ENCODE measurements around the gene CDK4.

- TF ChIP-seq, protein P1, sequence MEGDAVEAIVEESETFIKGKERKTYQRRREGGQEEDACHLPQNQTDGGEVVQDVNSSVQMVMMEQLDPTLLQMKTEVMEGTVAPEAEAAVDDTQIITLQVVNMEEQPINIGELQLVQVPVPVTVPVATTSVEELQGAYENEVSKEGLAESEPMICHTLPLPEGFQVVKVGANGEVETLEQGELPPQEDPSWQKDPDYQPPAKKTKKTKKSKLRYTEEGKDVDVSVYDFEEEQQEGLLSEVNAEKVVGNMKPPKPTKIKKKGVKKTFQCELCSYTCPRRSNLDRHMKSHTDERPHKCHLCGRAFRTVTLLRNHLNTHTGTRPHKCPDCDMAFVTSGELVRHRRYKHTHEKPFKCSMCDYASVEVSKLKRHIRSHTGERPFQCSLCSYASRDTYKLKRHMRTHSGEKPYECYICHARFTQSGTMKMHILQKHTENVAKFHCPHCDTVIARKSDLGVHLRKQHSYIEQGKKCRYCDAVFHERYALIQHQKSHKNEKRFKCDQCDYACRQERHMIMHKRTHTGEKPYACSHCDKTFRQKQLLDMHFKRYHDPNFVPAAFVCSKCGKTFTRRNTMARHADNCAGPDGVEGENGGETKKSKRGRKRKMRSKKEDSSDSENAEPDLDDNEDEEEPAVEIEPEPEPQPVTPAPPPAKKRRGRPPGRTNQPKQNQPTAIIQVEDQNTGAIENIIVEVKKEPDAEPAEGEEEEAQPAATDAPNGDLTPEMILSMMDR (conservative IDR thresholded peaks at IDR 0.05) = no peak
- TF ChIP-seq EZH2 (IDR thresholded peaks at IDR 0.05; ENCODE audit: low read depth) = no peak
Measured at GRCh38 chr12:57771236-57771872, 19.2 kb upstream of the CDK4 start.

Data from PC-9 (cell line).